Neural cell (in vitro differentiated cells): ENCODE data around the gene VAT1L. TPM values are rescaled to one million over a fixed set of nuclear protein-coding genes. Genes with fewer than 3 reads are reported as not detected.

Experiments used
- H2AFZ ChIP-seq: fragments of 200-600, 300-800 bp; sonication (generic), shearing (Covaris generic); 2 replicates; pipeline ENCODE4 v1.6.0; 2014; ENCODE audit warnings: low read depth, mild to moderate bottlenecking, antibody characterized with exemption, low read length, moderate library complexity
- H3F3A ChIP-seq: fragments of 200-600 bp; shearing (Covaris generic); 2 replicates; pipeline ENCODE4 v1.6.1; 2016; ENCODE audit warnings: mild to moderate bottlenecking, moderate library complexity, mixed read lengths, antibody characterized with exemption, low read length; ENCODE audit not compliant: insufficient read depth, poor library complexity, severe bottlenecking
- H3K27ac ChIP-seq: fragments of 200-600, 300-800 bp; sonication (generic), shearing (Covaris generic); 2 replicates; pipeline ENCODE4 v1.5.1; 2014; ENCODE audit warnings: mild to moderate bottlenecking, low read length, moderate library complexity
- H3K27me3 ChIP-seq: fragments of 300-800, 200-600 bp; sonication (generic), shearing (Covaris generic); 2 replicates; pipeline ENCODE4 v1.6.0; 2014; ENCODE audit warnings: mild to moderate bottlenecking, low read depth, low read length, moderate library complexity; ENCODE audit not compliant: insufficient read depth
- H3K36me3 ChIP-seq: fragments of 300-800, 200-600 bp; sonication (generic), shearing (Covaris generic); 2 replicates; pipeline ENCODE4 v1.5.1; 2014; ENCODE audit warnings: mild to moderate bottlenecking, antibody characterized with exemption, low read length, moderate library complexity; ENCODE audit not compliant: insufficient read depth
- H3K4me2 ChIP-seq: fragments of 300-800, 200-600 bp; sonication (generic), shearing (Covaris generic); 2 replicates; pipeline ENCODE4 v1.6.0; 2014; ENCODE audit warnings: mild to moderate bottlenecking, low read length
- H3K4me3 ChIP-seq: fragments of 300-800, 200-600 bp; sonication (generic), shearing (Covaris generic); 2 replicates; pipeline ENCODE4 v1.5.1; 2014; ENCODE audit warnings: mild to moderate bottlenecking, low read length, moderate library complexity
- H3K79me2 ChIP-seq: fragments of 200-600 bp; shearing (Covaris generic); replicated peaks from 2 replicates; pipeline ENCODE4 v1.6.0; 2014; ENCODE audit warnings: mild to moderate bottlenecking, low read length, moderate library complexity; ENCODE audit not compliant: insufficient read depth
- H3K9ac ChIP-seq: fragments of 300-800, 200-600 bp; sonication (generic), shearing (Covaris generic); 2 replicates; pipeline ENCODE4 v1.6.1; 2016; ENCODE audit warnings: mild to moderate bottlenecking, low read length, mixed read lengths
- H3K9me2 ChIP-seq: fragments of 200-600 bp; shearing (Covaris generic); 2 replicates; pipeline ENCODE4 v1.6.1; 2016; ENCODE audit warnings: mild to moderate bottlenecking, low read length, mixed read lengths; ENCODE audit not compliant: insufficient read depth
- H3K9me3 ChIP-seq: fragments of 200-600, 300-800 bp; sonication (generic), shearing (Covaris generic); 2 replicates; pipeline ENCODE4 v1.6.1; 2016; ENCODE audit warnings: mild to moderate bottlenecking, mixed run types, low read length, moderate library complexity, mixed read lengths
- H4K20me1 ChIP-seq: fragments of 200-600 bp; shearing (Covaris generic); 2 replicates; pipeline ENCODE4 v1.6.1; 2016; ENCODE audit warnings: mild to moderate bottlenecking, mixed run types; ENCODE audit not compliant: insufficient read depth
- CTCF ChIP-seq: fragments of 450-650 bp; IDR thresholded peaks from 2 replicates; pipeline ENCODE4 v1.5.1; 2014; ENCODE audit warnings: antibody characterized with exemption, mild to moderate bottlenecking, moderate library complexity; ENCODE audit not compliant: poor library complexity, severe bottlenecking
- EP300 ChIP-seq: fragments of 450-650 bp; conservative IDR thresholded peaks from 2 replicates; pipeline ENCODE4 v1.6.1; 2014; ENCODE audit warnings: antibody characterized with exemption, mild to moderate bottlenecking, moderate library complexity; ENCODE audit not compliant: poor library complexity, severe bottlenecking
- EZH2 ChIP-seq: fragments of 200-600, 300-800 bp; shearing (Covaris generic), sonication (generic); IDR thresholded peaks from 2 replicates; pipeline ENCODE4 v1.6.1; 2014; ENCODE audit warnings: antibody characterized with exemption, low read length, borderline replicate concordance, mild to moderate bottlenecking; ENCODE audit not compliant: insufficient read depth, poor library complexity, severe bottlenecking
- MXI1 ChIP-seq: fragments of 450-650 bp; conservative IDR thresholded peaks from 2 replicates; pipeline ENCODE4 v1.6.1; 2014; ENCODE audit warnings: antibody characterized with exemption, mild to moderate bottlenecking; ENCODE audit not compliant: poor library complexity, severe bottlenecking
- POLR2AphosphoS5 ChIP-seq: IDR thresholded peaks from 2 replicates; pipeline ENCODE4 v1.6.1; 2012
- RAD21 ChIP-seq: fragments of 450-650 bp; conservative IDR thresholded peaks from 2 replicates; pipeline ENCODE4 v1.6.1; 2014; ENCODE audit warnings: antibody characterized with exemption, mild to moderate bottlenecking, moderate library complexity
- REST ChIP-seq: IDR thresholded peaks from 2 replicates; pipeline ENCODE4 v1.6.1; 2012; ENCODE audit warnings: borderline replicate concordance
- SMC3 ChIP-seq: fragments of 450-650 bp; conservative IDR thresholded peaks from 2 replicates; pipeline ENCODE4 v1.6.1; 2014; ENCODE audit warnings: antibody characterized with exemption, mild to moderate bottlenecking, moderate library complexity; ENCODE audit not compliant: poor library complexity
- TAF1 ChIP-seq: IDR thresholded peaks from 2 replicates; pipeline ENCODE4 v1.6.1; 2012; ENCODE audit warnings: low read depth
- polyA plus RNA-seq: library from polyadenylated mRNA; depleted of rRNA; stranded (reverse); fragments of >200 nt; gene quantifications from 2 replicates; pipeline ENCODE4 v1.2.3, GENCODE V29; 2014

Gene VAT1L
- polyA plus RNA-seq, 1 donor from 2014 or later, result 54.5 TPM

DNA sequence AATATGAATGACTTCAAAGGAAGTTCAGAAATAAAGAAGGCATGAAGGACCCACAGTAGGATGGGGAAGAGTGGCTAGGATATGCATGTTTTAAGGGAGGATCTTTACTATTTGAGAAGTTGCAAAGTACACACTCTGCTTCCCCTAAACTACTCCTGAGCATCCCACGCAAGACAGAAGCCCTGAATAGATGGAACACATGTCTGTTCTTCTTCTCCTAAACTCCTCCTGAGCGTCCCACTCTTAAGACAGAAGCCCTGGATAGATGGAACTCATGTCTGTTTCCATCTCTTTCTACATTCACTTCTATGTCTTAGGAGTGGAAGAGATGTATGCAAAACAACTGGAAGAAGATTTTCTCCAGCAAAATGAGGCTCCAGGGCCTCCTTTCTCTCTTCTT is 88.4 kb downstream of the VAT1L start:
- Histone ChIP-seq H3K9me3 (no peaks in the 10 kb centered on the region), H3K36me3 (no peaks in the 10 kb centered on the region), H3K27me3 (no peaks in the 10 kb centered on the region), H3K27ac (no peak overlapping the region), H3K4me2 (no peak overlapping the region), H3K4me3 (no peak overlapping the region), H3K9ac (no peak overlapping the region), H3F3A (no peaks in the 10 kb centered on the region), H3K9me2 (no peaks in the 10 kb centered on the region), H3K79me2 (no peaks in the 10 kb centered on the region), H2AFZ (no peak overlapping the region), H4K20me1 (no peaks in the 10 kb centered on the region)
- TF ChIP-seq POLR2AphosphoS5 (no peak), RAD21 (no peak), TAF1 (no peak), EP300 (no peak), REST (no peak), CTCF (no peak), MXI1 (no peak), EZH2 (no peak), SMC3 (no peak)

- no peaks in the 10 kb centered on the region for H3F3A ChIP-seq
- H4K20me1 ChIP-seq, result no peaks in the 10 kb centered on the region
- H3K4me2 ChIP-seq, result no peak overlapping the region
- H3K9me3 ChIP-seq, result no peaks in the 10 kb centered on the region
- H3K9ac ChIP-seq, result no peak overlapping the region
- TF ChIP-seq CTCF (no peak), EP300 (no peak), SMC3 (no peak), EZH2 (no peak), RAD21 (no peak), POLR2AphosphoS5 (no peak), MXI1 (no peak), TAF1 (no peak), REST (no peak)
- no peaks in the 10 kb centered on the region for H3K27me3 ChIP-seq
- no peak overlapping the region for H2AFZ ChIP-seq
- no peak overlapping the region for H3K4me3 ChIP-seq
- no peaks in the 10 kb centered on the region for H3K9me2 ChIP-seq
- no peaks in the 10 kb centered on the region for H3K79me2 ChIP-seq
- H3K27ac ChIP-seq, result no peak overlapping the region
- no peaks in the 10 kb centered on the region for H3K36me3 ChIP-seq
Observed at GRCh38 chr16:77877712-77878347, 89.5 kb downstream of the VAT1L start.
